IMR-90 (cell line): ENCODE data around the gene HDAC9. TPM values are rescaled to one million over a fixed set of nuclear protein-coding genes. Genes with fewer than 3 reads are reported as not detected.

Source experiments
- ATAC-seq: fragments of 200-7000 bp; cut with Tn5 transposase; 2 replicates; pipeline ENCODE4 v1.9.1; 2020; ENCODE audit warnings: low read depth, mild to moderate bottlenecking, moderate library complexity
- BruUV-seq: library from RNA; stranded (reverse); fragments of 400-500 nt; replicated peaks from 2 replicates; lab custom pipeline; 2021; lab: Mats Ljungman, UMichigan
- CTCF ChIA-PET: fragments of 300-600 bp; formaldehyde crosslinking; extraction: SDS; loops from one replicate; lab custom pipeline; 2021; ENCODE audit warnings: antibody characterized with exemption; lab: Yijun Ruan, JAX
- POLR2A ChIA-PET: fragments of 300-600 bp; sonication (Branson Sonifier 250); formaldehyde crosslinking; loops from one replicate; lab custom pipeline; 2022; ENCODE audit warnings: antibody characterized with exemption; ENCODE audit not compliant: unreplicated experiment; lab: Charles Lee
- DNase-seq: peaks from one replicate; pipeline ENCODE4 v3.0.0; 2013
- H2AFZ ChIP-seq: replicated peaks from 2 replicates; pipeline ENCODE3; 2013; ENCODE audit warnings: low read length, mild to moderate bottlenecking; ENCODE audit not compliant: poor library complexity
- H2AK5ac ChIP-seq: 2 replicates; pipeline ENCODE4 v1.6.1; 2013; ENCODE audit warnings: low read depth, low read length, inconsistent platforms
- H2AK9ac ChIP-seq: replicated peaks from 2 replicates; pipeline ENCODE3; 2013; ENCODE audit warnings: mild to moderate bottlenecking, low read depth, low read length, moderate library complexity; ENCODE audit not compliant: poor library complexity
- H2BK120ac ChIP-seq: 2 replicates; pipeline ENCODE4 v1.6.1; 2013; ENCODE audit warnings: low read depth, low read length, inconsistent platforms
- H2BK15ac ChIP-seq: 3 replicates; pipeline ENCODE4 v1.6.1; 2013; ENCODE audit warnings: low read depth, low read length, inconsistent platforms
- H2BK20ac ChIP-seq: 2 replicates; pipeline ENCODE4 v1.6.1; 2013; ENCODE audit warnings: low read depth, mild to moderate bottlenecking, inconsistent platforms, low read length, moderate library complexity
- H2BK5ac ChIP-seq: 2 replicates; pipeline ENCODE4 v1.6.1; 2013; ENCODE audit warnings: mild to moderate bottlenecking, low read depth, low read length, inconsistent platforms; ENCODE audit not compliant: poor library complexity, severe bottlenecking
- H3K14ac ChIP-seq: replicated peaks from 2 replicates; pipeline ENCODE4 v1.6.1; 2013; ENCODE audit warnings: low read depth, low read length, inconsistent platforms
- H3K18ac ChIP-seq: 2 replicates; pipeline ENCODE4 v1.6.1; 2013; ENCODE audit warnings: low read depth, low read length, control low read depth
- H3K23ac ChIP-seq: 2 replicates; pipeline ENCODE4 v1.6.1; 2013; ENCODE audit warnings: low read depth, low read length, inconsistent platforms
- H3K27ac ChIP-seq: 2 replicates; pipeline ENCODE4 v1.5.1; 2013; ENCODE audit warnings: mild to moderate bottlenecking, control low read depth, low read length; ENCODE audit not compliant: insufficient read depth
- H3K27me3 ChIP-seq: 2 replicates; pipeline ENCODE4 v1.6.1; 2013; ENCODE audit warnings: low read length; ENCODE audit not compliant: control insufficient read depth, insufficient read depth
- H3K36me3 ChIP-seq: 2 replicates; pipeline ENCODE4 v1.6.1; 2013; ENCODE audit warnings: low read length, mixed read lengths; ENCODE audit not compliant: control insufficient read depth, insufficient read depth
- H3K4ac ChIP-seq: 2 replicates; pipeline ENCODE4 v1.6.1; 2013; ENCODE audit warnings: low read depth, low read length, inconsistent platforms
- H3K4me1 ChIP-seq: 2 replicates; pipeline ENCODE4 v1.6.1; 2013; ENCODE audit warnings: low read length, mixed read lengths; ENCODE audit not compliant: control insufficient read depth, insufficient read depth
- H3K4me2 ChIP-seq: 2 replicates; pipeline ENCODE4 v1.6.1; 2013; ENCODE audit warnings: low read depth, mild to moderate bottlenecking, control low read depth, low read length, moderate library complexity
- H3K4me3 ChIP-seq: 2 replicates; pipeline ENCODE4 v1.5.1; 2013; ENCODE audit warnings: low read depth, mild to moderate bottlenecking, control low read depth, low read length, moderate library complexity; ENCODE audit not compliant: insufficient read depth
- H3K56ac ChIP-seq: 2 replicates; pipeline ENCODE4 v1.6.1; 2013; ENCODE audit warnings: low read length, inconsistent platforms; ENCODE audit not compliant: insufficient read depth; ENCODE audit errors: extremely low read depth
- H3K79me1 ChIP-seq, 2 experiments: 2 replicates each; pipeline ENCODE4 v1.6.1; 2013; ENCODE audit warnings: low read length in 2 of 2, inconsistent platforms in 1 of 2, low read depth in 1 of 2
- H3K9ac ChIP-seq: 2 replicates; pipeline ENCODE4 v1.6.1; 2013; ENCODE audit warnings: low read depth, low read length, control low read depth
- H3K9me1 ChIP-seq: 2 replicates; pipeline ENCODE4 v1.6.1; 2013; ENCODE audit warnings: low read length, inconsistent platforms; ENCODE audit not compliant: insufficient read depth
- H3K9me3 ChIP-seq: 2 replicates; pipeline ENCODE4 v1.6.1; 2013; ENCODE audit warnings: low read length; ENCODE audit not compliant: control insufficient read depth, insufficient read depth
- H4K20me1 ChIP-seq: 2 replicates; pipeline ENCODE4 v1.6.1; 2013; ENCODE audit warnings: low read length, inconsistent platforms; ENCODE audit not compliant: insufficient read depth
- H4K5ac ChIP-seq: 2 replicates; pipeline ENCODE4 v1.6.1; 2013; ENCODE audit warnings: mild to moderate bottlenecking, low read depth, low read length, control low read depth
- H4K8ac ChIP-seq, 2 experiments: 2 replicates each; pipeline ENCODE4 v1.6.1; 2013; ENCODE audit warnings: low read depth in 2 of 2, low read length in 2 of 2, control low read depth in 1 of 2, inconsistent platforms in 1 of 2
- H4K91ac ChIP-seq: 2 replicates; pipeline ENCODE4 v1.6.1; 2013; ENCODE audit warnings: low read depth, low read length, inconsistent platforms; ENCODE audit not compliant: insufficient read depth
- CEBPB ChIP-seq: IDR thresholded peaks from 2 replicates; pipeline ENCODE4 v1.6.1; 2012; ENCODE audit warnings: low read depth, low read length, improper control_type of control experiment
- MAFK ChIP-seq: IDR thresholded peaks from 2 replicates; pipeline ENCODE4 v1.6.1; 2012; ENCODE audit warnings: low read depth, low read length, improper control_type of control experiment
- MXI1 ChIP-seq: IDR thresholded peaks from 2 replicates; pipeline ENCODE4 v1.6.1; 2012; ENCODE audit warnings: low read depth, mild to moderate bottlenecking, low read length, moderate library complexity, borderline replicate concordance
- NFE2L2 ChIP-seq: fragments of 150-350 bp; IDR thresholded peaks from 2 replicates; pipeline ENCODE4 v1.6.1; 2016; ENCODE audit warnings: low read depth, mild to moderate bottlenecking, low read length
- RAD21 ChIP-seq: IDR thresholded peaks from 2 replicates; pipeline ENCODE4 v1.6.1; 2012; ENCODE audit warnings: low read length, improper control_type of control experiment
- WGBS, 2 experiments: methylation state at CpG; one replicate each; pipeline versions ENCODE4 v1.1.5 to v1.1.7; 2013; ENCODE audit warnings: missing lambda C conversion rate in 2 of 2; ENCODE audit not compliant: insufficient read length in 1 of 2; ENCODE audit errors: extremely low coverage in 2 of 2; 5-methylcytosine and 5-hydroxymethylcytosine counted together
- dilution Hi-C: fragments of 300-500 bp; cut with HindIII; formaldehyde crosslinking; loops from one replicate; pipeline ENCODE4 v1.14.3; 2018; ENCODE audit warnings: low sequenced_read_pairs; ENCODE audit not compliant: unreplicated experiment
- in situ Hi-C: fragments of 300-500 bp; cut with MboI; formaldehyde crosslinking; loops from 3 replicates; pipeline ENCODE4 v1.14.3; 2019; ENCODE audit warnings: low sequenced_read_pairs, inconsistent platforms, mixed read lengths
- intact Hi-C: fragments of 100-400 bp; cut with micrococcal nuclease; formaldehyde crosslinking; loops from 2 replicates; pipeline ENCODE4 v1.10.0; 2022
- polyA plus RNA-seq, 3 experiments: library from polyadenylated mRNA; depleted of rRNA; stranded (reverse); fragments of >200 nt; gene quantifications; 2 replicates each; pipeline ENCODE4 v1.2.3, GENCODE V29; 2012; ENCODE audit warnings: low replicate concordance in 1 of 3
- total RNA-seq: library from RNA; depleted of rRNA; stranded (reverse); fragments of >200 nt; gene quantifications from 2 replicates; pipeline ENCODE4 v1.2.3, GENCODE V29; 2012
- TF ChIP-seq, protein P1 (sequence below): conservative IDR thresholded peaks from 2 replicates; pipeline ENCODE4 v1.5.1; 2012; ENCODE audit warnings: mild to moderate bottlenecking, low read depth, low read length, improper control_type of control experiment
- TF ChIP-seq, protein P2 (sequence below): fragments of 150-350 bp; IDR thresholded peaks from 2 replicates; pipeline ENCODE4 v1.6.1; 2017; ENCODE audit warnings: mild to moderate bottlenecking, antibody characterized with exemption, low read length, low read depth
- TF ChIP-seq, protein P3 (sequence below): fragments of 150-350 bp; IDR thresholded peaks from 2 replicates; pipeline ENCODE4 v1.6.1; 2016; ENCODE audit warnings: low read depth, mild to moderate bottlenecking, low read length, moderate library complexity, borderline replicate concordance

The HDAC9 gene
- total and polyA plus RNA-seq, 2 of the 4 experiments (the other 2 are of a cell fraction), result 4.3 to 24.7 TPM

DNA sequence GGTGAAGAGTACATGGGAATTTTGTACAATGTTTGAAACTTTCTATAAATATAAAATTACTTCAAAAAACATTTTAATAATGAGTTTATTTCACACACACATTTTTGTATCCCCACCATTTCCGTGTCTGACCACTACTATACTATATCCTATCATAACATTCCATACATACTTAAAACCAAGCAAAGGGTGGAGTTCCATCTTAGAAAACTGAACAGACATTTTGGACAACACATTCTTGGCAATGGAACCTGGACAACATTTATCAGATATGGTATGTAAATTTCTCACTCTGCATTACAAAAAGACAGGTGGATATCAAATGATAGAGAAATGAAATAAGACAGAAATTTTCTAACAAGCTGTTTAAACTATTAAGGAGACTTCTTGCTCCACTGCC is 453.0 kb downstream of the HDAC9 start:
- Histone ChIP-seq H3K14ac (no peak overlapping the region), H3K18ac (no peak overlapping the region), H3K4me1 (no peaks in the 10 kb centered on the region), H3K27ac (no peak overlapping the region), H3K9me1 (no peaks in the 10 kb centered on the region), H2AK9ac (no peak overlapping the region), H3K36me3 (no peaks in the 10 kb centered on the region), H2AFZ (no peak overlapping the region), H2BK5ac (no peak overlapping the region), H4K5ac (no peak overlapping the region), H3K23ac (no peak overlapping the region), H4K91ac (no peak overlapping the region), H3K79me1 (no peaks in the 10 kb centered on the region), H2BK15ac (no peak overlapping the region), H3K27me3 (no peaks in the 10 kb centered on the region), H3K4me2 (no peak overlapping the region), H4K20me1 (no peaks in the 10 kb centered on the region), H2AK5ac (no peak overlapping the region), H2BK20ac (no peak overlapping the region), H3K9me3 (no peaks in the 10 kb centered on the region), H2BK120ac (no peak overlapping the region), H3K56ac (no peak overlapping the region), H3K4ac (no peak overlapping the region), H3K4me3 (no peak overlapping the region), H3K9ac (no peak overlapping the region), H4K8ac (no peak overlapping the region)
- DNase-seq (no peak), ATAC-seq (no peak)
- TF ChIP-seq CEBPB, result no peak
- TF ChIP-seq MAFK, result no peak
- TF ChIP-seq, protein P1, sequence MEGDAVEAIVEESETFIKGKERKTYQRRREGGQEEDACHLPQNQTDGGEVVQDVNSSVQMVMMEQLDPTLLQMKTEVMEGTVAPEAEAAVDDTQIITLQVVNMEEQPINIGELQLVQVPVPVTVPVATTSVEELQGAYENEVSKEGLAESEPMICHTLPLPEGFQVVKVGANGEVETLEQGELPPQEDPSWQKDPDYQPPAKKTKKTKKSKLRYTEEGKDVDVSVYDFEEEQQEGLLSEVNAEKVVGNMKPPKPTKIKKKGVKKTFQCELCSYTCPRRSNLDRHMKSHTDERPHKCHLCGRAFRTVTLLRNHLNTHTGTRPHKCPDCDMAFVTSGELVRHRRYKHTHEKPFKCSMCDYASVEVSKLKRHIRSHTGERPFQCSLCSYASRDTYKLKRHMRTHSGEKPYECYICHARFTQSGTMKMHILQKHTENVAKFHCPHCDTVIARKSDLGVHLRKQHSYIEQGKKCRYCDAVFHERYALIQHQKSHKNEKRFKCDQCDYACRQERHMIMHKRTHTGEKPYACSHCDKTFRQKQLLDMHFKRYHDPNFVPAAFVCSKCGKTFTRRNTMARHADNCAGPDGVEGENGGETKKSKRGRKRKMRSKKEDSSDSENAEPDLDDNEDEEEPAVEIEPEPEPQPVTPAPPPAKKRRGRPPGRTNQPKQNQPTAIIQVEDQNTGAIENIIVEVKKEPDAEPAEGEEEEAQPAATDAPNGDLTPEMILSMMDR, result no peak
- TF ChIP-seq, protein P2, sequence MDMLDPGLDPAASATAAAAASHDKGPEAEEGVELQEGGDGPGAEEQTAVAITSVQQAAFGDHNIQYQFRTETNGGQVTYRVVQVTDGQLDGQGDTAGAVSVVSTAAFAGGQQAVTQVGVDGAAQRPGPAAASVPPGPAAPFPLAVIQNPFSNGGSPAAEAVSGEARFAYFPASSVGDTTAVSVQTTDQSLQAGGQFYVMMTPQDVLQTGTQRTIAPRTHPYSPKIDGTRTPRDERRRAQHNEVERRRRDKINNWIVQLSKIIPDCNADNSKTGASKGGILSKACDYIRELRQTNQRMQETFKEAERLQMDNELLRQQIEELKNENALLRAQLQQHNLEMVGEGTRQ, result no peak
- no peak for TF ChIP-seq RAD21
- TF ChIP-seq, protein P3, sequence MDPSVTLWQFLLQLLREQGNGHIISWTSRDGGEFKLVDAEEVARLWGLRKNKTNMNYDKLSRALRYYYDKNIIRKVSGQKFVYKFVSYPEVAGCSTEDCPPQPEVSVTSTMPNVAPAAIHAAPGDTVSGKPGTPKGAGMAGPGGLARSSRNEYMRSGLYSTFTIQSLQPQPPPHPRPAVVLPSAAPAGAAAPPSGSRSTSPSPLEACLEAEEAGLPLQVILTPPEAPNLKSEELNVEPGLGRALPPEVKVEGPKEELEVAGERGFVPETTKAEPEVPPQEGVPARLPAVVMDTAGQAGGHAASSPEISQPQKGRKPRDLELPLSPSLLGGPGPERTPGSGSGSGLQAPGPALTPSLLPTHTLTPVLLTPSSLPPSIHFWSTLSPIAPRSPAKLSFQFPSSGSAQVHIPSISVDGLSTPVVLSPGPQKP, result no peak
- no peak for TF ChIP-seq MXI1
- no peak for TF ChIP-seq NFE2L2
- POLR2A ChIA-PET, result interaction anchor here (0.6 kb wide), 1 partner anchor 18 kb away, joined by 3 read pairs; no protein-coding TSS in a partner anchor
- intact Hi-C loops (no loop called here), in situ Hi-C loops (no loop called here), dilution Hi-C loops (no loop called here)
- no CpG with 5 or more reads among the region's 1 CpG for WGBS, 2 experiments
- CTCF ChIA-PET, result no interaction called here
- BruUV-seq, result no TSS peak
